DMS53 treated with DMSO at 0.1 percent for 48 hours (cell line): ENCODE measurements around the gene MYBPHL.

Source experiments
- DNase-seq: peaks from one replicate; lab custom pipeline; 2025; ENCODE audit not compliant: unreplicated experiment; lab: John Stamatoyannopoulos, UW

Gene MYBPHL

GRCh38 chr1:109253803-109254620, 52.8 kb downstream of the MYBPHL start:
- DNase-seq: no peak

GRCh38 chr1:109252893-109253802, 53.7 kb downstream of the MYBPHL start:
- no peak for DNase-seq

- no peak for DNase-seq
Observed at GRCh38 chr1:109252167-109252892, 54.5 kb downstream of the MYBPHL start.

- no peak for DNase-seq
Observed at GRCh38 chr1:109251277-109252166, 55.3 kb downstream of the MYBPHL start.

GRCh38 chr1:109250454-109251276, 56.1 kb downstream of the MYBPHL start:
- DNase-seq: no peak

- DNase-seq: no peak
Observed at GRCh38 chr1:109249654-109250401, 57.0 kb downstream of the MYBPHL start.

GRCh38 chr1:109248797-109249629, 57.8 kb downstream of the MYBPHL start, which contains the start of gene CELSR2:
Gene CELSR2, plus strand, starts transcription at chr1:109249539. Its CDS starts 541 bp downstream, at chr1:109250080.
- DNase-seq: peak; percentile 33

- DNase-seq: no peak
Observed at GRCh38 chr1:109248444-109248796, 58.4 kb downstream of the MYBPHL start.

- DNase-seq: no peak
Observed at GRCh38 chr1:109247401-109248365, 59.1 kb downstream of the MYBPHL start.

GRCh38 chr1:109246141-109246551, 60.7 kb downstream of the MYBPHL start:
- DNase-seq: no peak

GRCh38 chr1:109243860-109244552, 62.8 kb downstream of the MYBPHL start:
- DNase-seq: no peak

- DNase-seq: no peak
Observed at GRCh38 chr1:109243221-109243620, 63.6 kb downstream of the MYBPHL start.

- DNase-seq: no peak
Observed at GRCh38 chr1:109242387-109242786, 64.4 kb downstream of the MYBPHL start.
